Panc1 (cell line): ENCODE results near the gene UBE2QL1. TPM values are rescaled to one million over a fixed set of nuclear protein-coding genes. Genes with fewer than 3 reads are reported as not detected.
"Not testable (repeated sequence)": the region's sequence is repeated elsewhere in the genome, so short reads cannot be mapped to it uniquely, and the experiment has no call there.

Experiments used
- ATAC-seq: fragments of 200-7000 bp; cut with Tn5 transposase; 2 replicates; pipeline ENCODE4 v1.9.1; 2020; ENCODE audit warnings: mild to moderate bottlenecking, moderate library complexity
- BruUV-seq: library from RNA; stranded (reverse); fragments of 400-500 nt; replicated peaks from 2 replicates; lab custom pipeline; 2021; lab: Mats Ljungman, UMichigan
- CTCF ChIA-PET: fragments of 300-600 bp; sonication (Branson Sonifier 250); formaldehyde crosslinking; loops from one replicate; lab custom pipeline; 2022; ENCODE audit warnings: antibody characterized with exemption; lab: Charles Lee
- POLR2A ChIA-PET: fragments of 300-600 bp; sonication (Branson Sonifier 250); formaldehyde crosslinking; loops from one replicate; lab custom pipeline; 2022; ENCODE audit warnings: antibody characterized with exemption; lab: Charles Lee
- DNase-seq: peaks from one replicate; pipeline ENCODE4 v3.0.0-alpha.2; 2010; ENCODE audit warnings: low read depth, low spot score
- H3K27ac ChIP-seq: 2 replicates; pipeline ENCODE4 v1.5.1; 2011; ENCODE audit warnings: mild to moderate bottlenecking, low read length, inconsistent platforms
- H3K27me3 ChIP-seq: fragments of 200-500 bp; sonication (Bioruptor generic); 2 replicates; pipeline ENCODE4 v1.6.0; 2014; ENCODE audit warnings: low read length, inconsistent platforms; ENCODE audit not compliant: control insufficient read depth, insufficient read depth
- H3K36me3 ChIP-seq: fragments of 200-500 bp; sonication (Bioruptor generic); 2 replicates; pipeline ENCODE4 v1.5.1; 2014; ENCODE audit warnings: inconsistent platforms, mild to moderate bottlenecking, low read length, moderate library complexity; ENCODE audit not compliant: control insufficient read depth, insufficient read depth
- H3K4me1 ChIP-seq: 2 replicates; pipeline ENCODE4 v1.5.1; 2011; ENCODE audit warnings: inconsistent platforms, mild to moderate bottlenecking, low read length, moderate library complexity; ENCODE audit not compliant: control insufficient read depth, insufficient read depth
- H3K4me3 ChIP-seq, 2 experiments: 2 replicates each; pipeline ENCODE4 v1.5.1; 2011 to 2012; ENCODE audit warnings: low read depth in 2 of 2, low read length in 2 of 2, mild to moderate bottlenecking in 2 of 2, inconsistent platforms in 1 of 2, moderate library complexity in 1 of 2
- H3K9me3 ChIP-seq: fragments of 200-500 bp; sonication (Bioruptor generic); 2 replicates; pipeline ENCODE4 v1.5.1; 2014; ENCODE audit warnings: low read depth, mild to moderate bottlenecking, inconsistent platforms, low read length, moderate library complexity; ENCODE audit not compliant: control insufficient read depth, insufficient read depth
- POLR2AphosphoS5 ChIP-seq: IDR thresholded peaks from 2 replicates; pipeline ENCODE4 v1.6.1; 2012; ENCODE audit warnings: mild to moderate bottlenecking, low read depth, low read length, moderate library complexity
- SIN3A ChIP-seq: IDR thresholded peaks from 2 replicates; pipeline ENCODE4 v1.6.1; 2012; ENCODE audit warnings: low read depth, mild to moderate bottlenecking, low read length, moderate library complexity, borderline replicate concordance; ENCODE audit not compliant: insufficient read depth
- TCF7L2 ChIP-seq: IDR thresholded peaks from 2 replicates; pipeline ENCODE4 v1.6.1; 2011; ENCODE audit warnings: mild to moderate bottlenecking, low read depth, low read length, inconsistent platforms
- in situ Hi-C: cut with HindIII; loops from 2 replicates; pipeline ENCODE4 v1.10.0; 2016; ENCODE audit warnings: low sequenced_read_pairs, low pct_unique_long_range_greater_than_20kb
- intact Hi-C: fragments of 100-400 bp; cut with micrococcal nuclease; formaldehyde crosslinking; loops from one replicate; pipeline ENCODE4 v1.10.0; 2022; ENCODE audit not compliant: unreplicated experiment
- total RNA-seq: library from RNA; stranded (reverse); gene quantifications from one replicate; pipeline ENCODE4 v1.2.1, GENCODE V29; 2021; ENCODE audit not compliant: unreplicated experiment
- TF ChIP-seq, protein P1 (sequence below), 2 experiments: IDR thresholded peaks; 2 replicates each; pipeline ENCODE4 v1.6.1; 2011 to 2012; ENCODE audit warnings: low read depth in 2 of 2, control low read depth in 1 of 2, low read length in 1 of 2, mild to moderate bottlenecking in 1 of 2, moderate library complexity in 1 of 2; ENCODE audit not compliant: insufficient read depth in 1 of 2
- TF ChIP-seq, protein P2 (sequence below): fragments of 450-650 bp; IDR thresholded peaks from 2 replicates; pipeline ENCODE4 v1.5.1; 2017; ENCODE audit warnings: mild to moderate bottlenecking

Gene UBE2QL1
- total RNA-seq, 1 experiment from 2014 or later: not detected

DNA sequence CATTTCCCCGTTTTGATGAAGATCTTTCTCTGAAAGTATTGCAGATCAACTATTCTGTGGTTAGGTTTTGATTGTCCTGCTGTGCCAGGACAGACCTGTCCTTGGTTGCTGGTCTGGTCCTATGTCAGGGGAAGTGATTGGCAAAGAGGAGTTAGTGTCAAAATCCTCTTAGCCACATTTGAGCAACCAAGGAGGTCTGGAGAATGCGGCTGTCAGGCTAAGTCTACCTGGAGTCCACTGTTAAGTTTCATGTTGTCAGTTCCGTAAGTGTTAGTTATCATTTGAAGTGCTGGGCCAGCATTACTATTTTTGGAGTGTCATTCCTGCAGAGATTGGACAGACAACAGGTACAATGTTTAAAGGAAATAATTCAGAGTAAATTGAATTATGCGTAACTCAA lies 62.3 kb downstream of the UBE2QL1 start:
- Histone ChIP-seq H3K4me1 (no peaks in the 10 kb centered on the region), H3K36me3 (no peaks in the 10 kb centered on the region), H3K27ac (no peak overlapping the region), H3K27me3 (no peaks in the 10 kb centered on the region), H3K4me3 (no peak overlapping the region), H3K9me3 (no peaks in the 10 kb centered on the region)
- intact Hi-C loops (no loop called here), in situ Hi-C loops (no loop called here)
- ATAC-seq (no peak), DNase-seq (no peak)
- ChIA-PET POLR2A (no interaction called here), CTCF (no interaction called here)
- no peak for TF ChIP-seq POLR2AphosphoS5
- TF ChIP-seq, protein P1, sequence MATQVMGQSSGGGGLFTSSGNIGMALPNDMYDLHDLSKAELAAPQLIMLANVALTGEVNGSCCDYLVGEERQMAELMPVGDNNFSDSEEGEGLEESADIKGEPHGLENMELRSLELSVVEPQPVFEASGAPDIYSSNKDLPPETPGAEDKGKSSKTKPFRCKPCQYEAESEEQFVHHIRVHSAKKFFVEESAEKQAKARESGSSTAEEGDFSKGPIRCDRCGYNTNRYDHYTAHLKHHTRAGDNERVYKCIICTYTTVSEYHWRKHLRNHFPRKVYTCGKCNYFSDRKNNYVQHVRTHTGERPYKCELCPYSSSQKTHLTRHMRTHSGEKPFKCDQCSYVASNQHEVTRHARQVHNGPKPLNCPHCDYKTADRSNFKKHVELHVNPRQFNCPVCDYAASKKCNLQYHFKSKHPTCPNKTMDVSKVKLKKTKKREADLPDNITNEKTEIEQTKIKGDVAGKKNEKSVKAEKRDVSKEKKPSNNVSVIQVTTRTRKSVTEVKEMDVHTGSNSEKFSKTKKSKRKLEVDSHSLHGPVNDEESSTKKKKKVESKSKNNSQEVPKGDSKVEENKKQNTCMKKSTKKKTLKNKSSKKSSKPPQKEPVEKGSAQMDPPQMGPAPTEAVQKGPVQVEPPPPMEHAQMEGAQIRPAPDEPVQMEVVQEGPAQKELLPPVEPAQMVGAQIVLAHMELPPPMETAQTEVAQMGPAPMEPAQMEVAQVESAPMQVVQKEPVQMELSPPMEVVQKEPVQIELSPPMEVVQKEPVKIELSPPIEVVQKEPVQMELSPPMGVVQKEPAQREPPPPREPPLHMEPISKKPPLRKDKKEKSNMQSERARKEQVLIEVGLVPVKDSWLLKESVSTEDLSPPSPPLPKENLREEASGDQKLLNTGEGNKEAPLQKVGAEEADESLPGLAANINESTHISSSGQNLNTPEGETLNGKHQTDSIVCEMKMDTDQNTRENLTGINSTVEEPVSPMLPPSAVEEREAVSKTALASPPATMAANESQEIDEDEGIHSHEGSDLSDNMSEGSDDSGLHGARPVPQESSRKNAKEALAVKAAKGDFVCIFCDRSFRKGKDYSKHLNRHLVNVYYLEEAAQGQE (IDR thresholded peaks at IDR 0.05; ENCODE audit: insufficient read depth in 1 of 2, low read depth in 2 of 2, low read length in 1 of 2): no peak
- no TSS peak for BruUV-seq

DNA sequence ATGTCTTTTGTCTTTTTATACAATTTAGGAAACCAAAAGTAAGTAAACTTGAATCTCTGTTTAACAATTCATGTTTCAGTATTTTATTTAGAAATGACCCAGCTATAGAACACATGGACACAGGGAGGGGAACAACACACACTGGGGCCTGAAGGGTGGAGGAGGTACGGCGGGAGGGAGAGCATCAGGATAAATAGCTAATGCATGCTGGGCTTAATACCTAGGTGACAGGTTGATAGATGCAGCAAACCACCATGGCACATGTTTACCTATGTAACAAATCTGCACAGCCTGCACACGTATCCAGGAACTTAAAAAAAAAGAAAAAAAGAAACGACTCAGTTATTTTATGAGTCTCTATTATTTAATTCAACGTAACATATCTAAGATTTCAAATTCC lies 67.2 kb downstream of the UBE2QL1 start:
- CTCF ChIA-PET, H3K4me1 ChIP-seq, DNase-seq, H3K4me3 ChIP-seq, in situ Hi-C loops, H3K27me3 ChIP-seq, intact Hi-C loops, ATAC-seq, BruUV-seq, H3K27ac ChIP-seq, H3K36me3 ChIP-seq, H3K9me3 ChIP-seq, POLR2A ChIA-PET: not testable (repeated sequence)

DNA sequence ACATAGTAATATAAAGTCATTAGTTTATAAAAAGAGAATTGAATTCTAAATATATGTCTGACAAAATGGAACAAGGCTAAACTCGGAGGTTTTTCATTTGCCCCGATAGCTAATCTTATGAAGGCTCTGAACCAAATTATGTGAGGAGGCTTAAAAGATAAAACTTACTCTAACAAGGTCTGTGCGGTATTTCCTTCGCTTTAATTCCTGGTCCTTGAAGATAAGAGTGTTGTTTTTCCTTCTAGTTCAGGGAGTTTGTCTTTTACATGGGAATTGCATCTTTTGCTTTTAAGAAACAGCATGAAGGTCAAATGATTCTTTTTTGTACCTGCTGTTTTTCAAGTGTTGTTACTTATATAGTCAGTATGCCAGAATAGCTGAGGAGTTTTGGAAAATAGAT lies 68.2 kb downstream of the UBE2QL1 start:
- H3K27me3 ChIP-seq: no peaks in the 10 kb centered on the region
- ATAC-seq (no peak), DNase-seq (no peak)
- TF ChIP-seq POLR2AphosphoS5 (no peak), TCF7L2 (no peak), SIN3A (no peak)
- TF ChIP-seq, protein P1 (IDR thresholded peaks at IDR 0.05; ENCODE audit: insufficient read depth in 1 of 2, low read depth in 2 of 2, low read length in 1 of 2): no peak
- TF ChIP-seq, protein P2, sequence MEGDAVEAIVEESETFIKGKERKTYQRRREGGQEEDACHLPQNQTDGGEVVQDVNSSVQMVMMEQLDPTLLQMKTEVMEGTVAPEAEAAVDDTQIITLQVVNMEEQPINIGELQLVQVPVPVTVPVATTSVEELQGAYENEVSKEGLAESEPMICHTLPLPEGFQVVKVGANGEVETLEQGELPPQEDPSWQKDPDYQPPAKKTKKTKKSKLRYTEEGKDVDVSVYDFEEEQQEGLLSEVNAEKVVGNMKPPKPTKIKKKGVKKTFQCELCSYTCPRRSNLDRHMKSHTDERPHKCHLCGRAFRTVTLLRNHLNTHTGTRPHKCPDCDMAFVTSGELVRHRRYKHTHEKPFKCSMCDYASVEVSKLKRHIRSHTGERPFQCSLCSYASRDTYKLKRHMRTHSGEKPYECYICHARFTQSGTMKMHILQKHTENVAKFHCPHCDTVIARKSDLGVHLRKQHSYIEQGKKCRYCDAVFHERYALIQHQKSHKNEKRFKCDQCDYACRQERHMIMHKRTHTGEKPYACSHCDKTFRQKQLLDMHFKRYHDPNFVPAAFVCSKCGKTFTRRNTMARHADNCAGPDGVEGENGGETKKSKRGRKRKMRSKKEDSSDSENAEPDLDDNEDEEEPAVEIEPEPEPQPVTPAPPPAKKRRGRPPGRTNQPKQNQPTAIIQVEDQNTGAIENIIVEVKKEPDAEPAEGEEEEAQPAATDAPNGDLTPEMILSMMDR: no peak
- no peak overlapping the region for H3K4me3 ChIP-seq
- ChIA-PET CTCF (no interaction called here), POLR2A (no interaction called here)
- H3K36me3 ChIP-seq: no peaks in the 10 kb centered on the region
- H3K4me1 ChIP-seq: no peaks in the 10 kb centered on the region
- in situ Hi-C loops: no loop called here
- no peaks in the 10 kb centered on the region for H3K9me3 ChIP-seq
- no peak overlapping the region for H3K27ac ChIP-seq
- BruUV-seq: no TSS peak
- intact Hi-C loops: no loop called here
